Measurements from ENCODE around the gene KCTD16.

Gene KCTD16

DNA sequence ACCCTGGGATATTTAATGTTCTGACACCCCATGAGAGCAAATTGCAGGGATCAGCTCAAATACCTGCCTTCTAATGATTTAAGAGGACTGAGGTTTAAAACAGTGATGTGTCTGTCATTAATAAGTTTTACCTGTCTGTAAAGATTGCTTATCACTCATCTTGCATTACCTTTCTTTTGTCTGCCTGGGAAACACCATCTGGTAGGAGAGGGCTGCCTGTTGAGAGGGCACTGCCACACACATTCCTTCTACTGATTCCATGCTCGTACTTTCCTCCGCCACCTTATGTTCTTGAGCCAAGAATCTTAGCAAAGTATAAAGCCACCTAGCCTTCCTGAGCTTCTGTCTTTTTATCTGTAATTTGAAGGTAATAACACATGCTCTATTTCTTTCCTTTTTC lies 118.6 kb downstream of the KCTD16 start:
- H3K27ac ChIP-seq (ENCODE audit: low read depth, low read length) = no peak overlapping the region
- H3K79me2 ChIP-seq (ENCODE audit: control insufficient read depth, insufficient read depth, low read length, poor library complexity) = no peaks in the 10 kb centered on the region
- H3K36me3 ChIP-seq (ENCODE audit: control insufficient read depth in 1 of 2, insufficient read depth in 2 of 2, low read length in 2 of 2) = no peaks in the 10 kb centered on the region
- no peaks in the 10 kb centered on the region for H3K9me3 ChIP-seq (ENCODE audit: insufficient read depth, low read depth, low read length)
- no peak overlapping the region for H4K12ac ChIP-seq (ENCODE audit: low read depth, low read length)
- DNase-seq = no peak
- H4K8ac ChIP-seq (ENCODE audit: low read depth, low read length) = no peak overlapping the region
- no peak overlapping the region for H2AFZ ChIP-seq (ENCODE audit: insufficient read depth, low read length, poor library complexity)
- no peak overlapping the region for H2BK120ac ChIP-seq (ENCODE audit: insufficient read depth, low read length, poor library complexity)
- no peak overlapping the region for H2AK5ac ChIP-seq (ENCODE audit: low read length)
- WGBS (ENCODE audit: extremely low coverage, insufficient coverage, insufficient read length) = no CpG with 5 or more reads among the region's 2 CpGs
- no peaks in the 10 kb centered on the region for H3K27me3 ChIP-seq (ENCODE audit: insufficient read depth, low read length)
- no peak overlapping the region for H2BK5ac ChIP-seq (ENCODE audit: low read depth, low read length, poor library complexity)
- no peaks in the 10 kb centered on the region for H3K79me1 ChIP-seq (ENCODE audit: low read length)
- H3K9ac ChIP-seq (ENCODE audit: low read length) = no peak overlapping the region
- no peak overlapping the region for H2BK12ac ChIP-seq (ENCODE audit: low read length)
- no peak overlapping the region for H3K23ac ChIP-seq (ENCODE audit: low read length)
- H3K4me3 ChIP-seq (ENCODE audit: low read depth, low read length) = no peak overlapping the region
- H3K18ac ChIP-seq (ENCODE audit: low read length) = no peak overlapping the region
- no peak overlapping the region for H4K91ac ChIP-seq (ENCODE audit: low read depth, low read length)
- H3K4ac ChIP-seq (ENCODE audit: low read depth, low read length) = no peak overlapping the region
- no peaks in the 10 kb centered on the region for H3K4me1 ChIP-seq (ENCODE audit: control insufficient read depth in 1 of 2, insufficient read depth in 2 of 2, low read length in 2 of 2)
- no peak overlapping the region for H3K4me2 ChIP-seq (ENCODE audit: low read length)
- H3K14ac ChIP-seq (ENCODE audit: low read length) = no peak overlapping the region

DNA sequence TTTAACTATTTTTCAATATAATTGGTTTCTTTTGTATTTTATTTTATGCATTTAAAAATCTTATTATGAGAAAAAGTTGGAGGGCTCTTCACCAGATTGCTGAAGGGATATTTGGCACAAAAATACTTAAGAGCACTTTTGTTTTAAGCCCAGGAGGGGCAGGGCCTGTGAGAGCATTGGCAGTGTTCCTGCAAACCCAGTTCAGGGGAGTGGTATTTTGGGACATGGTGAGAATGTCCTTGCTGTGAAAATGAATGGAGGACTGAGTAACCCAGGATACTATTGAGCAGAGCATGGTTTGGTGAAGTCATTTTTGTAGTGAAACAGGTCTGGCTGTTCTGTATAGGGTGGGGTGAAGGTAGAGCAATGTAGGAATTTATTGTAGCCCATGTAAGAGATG lies 121.4 kb downstream of the KCTD16 start:
- Histone ChIP-seq H3K14ac (ENCODE audit: low read length) (no peak overlapping the region), H2AK5ac (ENCODE audit: low read length) (no peak overlapping the region), H2BK120ac (ENCODE audit: insufficient read depth, low read length, poor library complexity) (no peak overlapping the region), H3K9me3 (ENCODE audit: insufficient read depth, low read depth, low read length) (no peaks in the 10 kb centered on the region), H3K18ac (ENCODE audit: low read length) (no peak overlapping the region), H3K27ac (ENCODE audit: low read depth, low read length) (no peak overlapping the region), H3K79me1 (ENCODE audit: low read length) (no peaks in the 10 kb centered on the region), H4K12ac (ENCODE audit: low read depth, low read length) (no peak overlapping the region), H2BK5ac (ENCODE audit: low read depth, low read length, poor library complexity) (no peak overlapping the region), H3K36me3 (ENCODE audit: control insufficient read depth in 1 of 2, insufficient read depth in 2 of 2, low read length in 2 of 2) (no peaks in the 10 kb centered on the region), H2BK12ac (ENCODE audit: low read length) (no peak overlapping the region), H4K8ac (ENCODE audit: low read depth, low read length) (no peak overlapping the region), H4K91ac (ENCODE audit: low read depth, low read length) (no peak overlapping the region), H3K4me2 (ENCODE audit: low read length) (no peak overlapping the region), H3K4me1 (ENCODE audit: control insufficient read depth in 1 of 2, insufficient read depth in 2 of 2, low read length in 2 of 2) (no peaks in the 10 kb centered on the region), H3K4ac (ENCODE audit: low read depth, low read length) (no peak overlapping the region), H3K79me2 (ENCODE audit: control insufficient read depth, insufficient read depth, low read length, poor library complexity) (no peaks in the 10 kb centered on the region), H3K9ac (ENCODE audit: low read length) (no peak overlapping the region), H3K4me3 (ENCODE audit: low read depth, low read length) (no peak overlapping the region), H3K27me3 (ENCODE audit: insufficient read depth, low read length) (no peaks in the 10 kb centered on the region), H2AFZ (ENCODE audit: insufficient read depth, low read length, poor library complexity) (no peak overlapping the region), H3K23ac (ENCODE audit: low read length) (no peak overlapping the region)
- DNase-seq = no peak

GRCh38 chr5:144295284-144295683 lies 124.6 kb downstream of the KCTD16 start:
- Histone ChIP-seq H3K4me1 (ENCODE audit: control insufficient read depth in 1 of 2, insufficient read depth in 2 of 2, low read length in 2 of 2) (no peaks in the 10 kb centered on the region), H4K12ac (ENCODE audit: low read depth, low read length) (no peak overlapping the region), H2AFZ (ENCODE audit: insufficient read depth, low read length, poor library complexity) (no peak overlapping the region), H3K79me1 (ENCODE audit: low read length) (no peaks in the 10 kb centered on the region), H3K36me3 (ENCODE audit: control insufficient read depth in 1 of 2, insufficient read depth in 2 of 2, low read length in 2 of 2) (no peaks in the 10 kb centered on the region), H2AK5ac (ENCODE audit: low read length) (no peak overlapping the region), H3K27ac (ENCODE audit: low read depth, low read length) (no peak overlapping the region), H4K8ac (ENCODE audit: low read depth, low read length) (no peak overlapping the region), H4K91ac (ENCODE audit: low read depth, low read length) (no peak overlapping the region), H3K23ac (ENCODE audit: low read length) (no peak overlapping the region), H3K18ac (ENCODE audit: low read length) (no peak overlapping the region), H3K9me3 (ENCODE audit: insufficient read depth, low read depth, low read length) (peaks cover 1% of the 10 kb centered on the region), H2BK5ac (ENCODE audit: low read depth, low read length, poor library complexity) (no peak overlapping the region), H2BK120ac (ENCODE audit: insufficient read depth, low read length, poor library complexity) (no peak overlapping the region), H3K4me2 (ENCODE audit: low read length) (no peak overlapping the region), H3K27me3 (ENCODE audit: insufficient read depth, low read length) (no peaks in the 10 kb centered on the region), H3K9ac (ENCODE audit: low read length) (no peak overlapping the region), H3K79me2 (ENCODE audit: control insufficient read depth, insufficient read depth, low read length, poor library complexity) (no peaks in the 10 kb centered on the region), H2BK12ac (ENCODE audit: low read length) (no peak overlapping the region), H3K4ac (ENCODE audit: low read depth, low read length) (no peak overlapping the region), H3K14ac (ENCODE audit: low read length) (no peak overlapping the region), H3K4me3 (ENCODE audit: low read depth, low read length) (no peak overlapping the region)
- DNase-seq = no peak

DNA sequence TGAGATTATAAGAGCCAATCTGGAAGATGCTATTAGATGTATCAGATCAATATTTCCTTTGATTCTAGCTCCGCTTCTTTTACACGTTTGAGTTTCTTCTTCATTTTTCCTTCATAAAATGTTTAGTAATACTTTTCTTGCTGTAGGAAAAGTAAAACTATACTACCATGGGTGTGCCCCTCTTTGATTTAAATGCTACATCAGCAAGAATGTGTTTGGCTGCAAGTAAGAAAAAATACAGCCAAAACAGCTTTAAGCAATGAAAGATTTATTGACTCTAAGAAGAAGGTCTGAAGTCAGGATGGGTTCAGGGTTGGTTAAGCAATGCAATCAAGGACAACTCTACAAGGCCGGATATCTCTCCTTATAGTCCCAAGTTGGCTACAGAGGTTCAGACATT lies 126.4 kb downstream of the KCTD16 start:
- peaks cover 1% of the 10 kb centered on the region for H3K9me3 ChIP-seq (ENCODE audit: insufficient read depth, low read depth, low read length)
- no peak overlapping the region for H3K4me3 ChIP-seq (ENCODE audit: low read depth, low read length)
- H3K79me2 ChIP-seq (ENCODE audit: control insufficient read depth, insufficient read depth, low read length, poor library complexity) = no peaks in the 10 kb centered on the region
- H3K27ac ChIP-seq (ENCODE audit: low read depth, low read length) = no peak overlapping the region
- no peak overlapping the region for H2BK5ac ChIP-seq (ENCODE audit: low read depth, low read length, poor library complexity)
- no peak overlapping the region for H2AFZ ChIP-seq (ENCODE audit: insufficient read depth, low read length, poor library complexity)
- no peak overlapping the region for H3K14ac ChIP-seq (ENCODE audit: low read length)
- H4K8ac ChIP-seq (ENCODE audit: low read depth, low read length) = no peak overlapping the region
- H3K23ac ChIP-seq (ENCODE audit: low read length) = no peak overlapping the region
- no peaks in the 10 kb centered on the region for H3K4me1 ChIP-seq (ENCODE audit: control insufficient read depth in 1 of 2, insufficient read depth in 2 of 2, low read length in 2 of 2)
- H2AK5ac ChIP-seq (ENCODE audit: low read length) = no peak overlapping the region
- DNase-seq = no peak
- H3K27me3 ChIP-seq (ENCODE audit: insufficient read depth, low read length) = no peaks in the 10 kb centered on the region
- no peak overlapping the region for H2BK120ac ChIP-seq (ENCODE audit: insufficient read depth, low read length, poor library complexity)
- H3K4me2 ChIP-seq (ENCODE audit: low read length) = no peak overlapping the region
- H4K91ac ChIP-seq (ENCODE audit: low read depth, low read length) = no peak overlapping the region
- H3K36me3 ChIP-seq (ENCODE audit: control insufficient read depth in 1 of 2, insufficient read depth in 2 of 2, low read length in 2 of 2) = no peaks in the 10 kb centered on the region
- H2BK12ac ChIP-seq (ENCODE audit: low read length) = no peak overlapping the region
- WGBS (ENCODE audit: extremely low coverage, insufficient coverage, insufficient read length) = no CpG with 5 or more reads among the region's 3 CpGs
- H3K9ac ChIP-seq (ENCODE audit: low read length) = no peak overlapping the region
- no peak overlapping the region for H3K18ac ChIP-seq (ENCODE audit: low read length)
- no peak overlapping the region for H3K4ac ChIP-seq (ENCODE audit: low read depth, low read length)
- H3K79me1 ChIP-seq (ENCODE audit: low read length) = no peaks in the 10 kb centered on the region
- no peak overlapping the region for H4K12ac ChIP-seq (ENCODE audit: low read depth, low read length)

GRCh38 chr5:144298658-144299057 lies 128.0 kb downstream of the KCTD16 start:
- Histone ChIP-seq H3K27ac (ENCODE audit: low read depth, low read length) (no peak overlapping the region), H2AK5ac (ENCODE audit: low read length) (no peak overlapping the region), H3K79me2 (ENCODE audit: control insufficient read depth, insufficient read depth, low read length, poor library complexity) (no peaks in the 10 kb centered on the region), H2BK5ac (ENCODE audit: low read depth, low read length, poor library complexity) (no peak overlapping the region), H3K9ac (ENCODE audit: low read length) (no peak overlapping the region), H3K4me3 (ENCODE audit: low read depth, low read length) (no peak overlapping the region), H3K23ac (ENCODE audit: low read length) (no peak overlapping the region), H3K4me1 (ENCODE audit: control insufficient read depth in 1 of 2, insufficient read depth in 2 of 2, low read length in 2 of 2) (no peaks in the 10 kb centered on the region), H3K9me3 (ENCODE audit: insufficient read depth, low read depth, low read length) (peaks cover 1% of the 10 kb centered on the region), H4K12ac (ENCODE audit: low read depth, low read length) (no peak overlapping the region), H4K91ac (ENCODE audit: low read depth, low read length) (no peak overlapping the region), H3K18ac (ENCODE audit: low read length) (no peak overlapping the region), H2BK120ac (ENCODE audit: insufficient read depth, low read length, poor library complexity) (no peak overlapping the region), H3K36me3 (ENCODE audit: control insufficient read depth in 1 of 2, insufficient read depth in 2 of 2, low read length in 2 of 2) (no peaks in the 10 kb centered on the region), H2BK12ac (ENCODE audit: low read length) (no peak overlapping the region), H3K14ac (ENCODE audit: low read length) (no peak overlapping the region), H2AFZ (ENCODE audit: insufficient read depth, low read length, poor library complexity) (no peak overlapping the region), H3K27me3 (ENCODE audit: insufficient read depth, low read length) (no peaks in the 10 kb centered on the region), H3K4ac (ENCODE audit: low read depth, low read length) (no peak overlapping the region), H4K8ac (ENCODE audit: low read depth, low read length) (no peak overlapping the region), H3K79me1 (ENCODE audit: low read length) (no peaks in the 10 kb centered on the region), H3K4me2 (ENCODE audit: low read length) (no peak overlapping the region)
- DNase-seq = no peak
- WGBS (ENCODE audit: extremely low coverage, insufficient coverage, insufficient read length) = no CpG with 5 or more reads among the region's 3 CpGs

Measured in trophoblast cell (in vitro differentiated cells and primary cell).